ENCODE data around the gene MAP2K5.

GRCh38 chr15:67506775-67507747 lies 35.4 kb upstream of the MAP2K5 start:
- no peak for TF ChIP-seq SMC3 (conservative IDR thresholded peaks at IDR 0.05; ENCODE audit: poor library complexity)
- no peak for TF ChIP-seq CTCF (IDR thresholded peaks at IDR 0.05; ENCODE audit: poor library complexity, severe bottlenecking)
